WTC11 (cell line): ENCODE results near the gene DZANK1. TPM values are rescaled to one million over a fixed set of nuclear protein-coding genes. Genes with fewer than 3 reads are reported as not detected.

ENCODE experiments used
- ATAC-seq: fragments of 200-7000 bp; cut with Tn5 transposase; 2 replicates; pipeline ENCODE4 v1.10.0; 2021; ENCODE audit warnings: mild to moderate bottlenecking, moderate library complexity
- CTCF ChIA-PET: fragments of 300-600 bp; sonication (Branson Sonifier 250); formaldehyde crosslinking; loops from one replicate; lab custom pipeline; 2021; ENCODE audit warnings: antibody characterized with exemption; lab: Charles Lee
- POLR2A ChIA-PET: fragments of 350-600 bp; sonication (Branson Sonifier 250); formaldehyde crosslinking; loops from one replicate; lab custom pipeline; 2021; ENCODE audit warnings: antibody characterized with exemption; lab: Charles Lee
- DNase-seq: peaks from one replicate; pipeline ENCODE4 v3.0.0; 2021; ENCODE audit warnings: low spot score
- H3K27ac Mint-ChIP-seq: 2 replicates; pipeline ENCODE4 v1.8.0; 2021; ENCODE audit warnings: mixed read lengths
- H3K27me3 Mint-ChIP-seq: 2 replicates; pipeline ENCODE4 v1.8.0; 2021; ENCODE audit warnings: low read depth, mild to moderate bottlenecking, moderate library complexity, mixed read lengths
- H3K36me3 Mint-ChIP-seq: 2 replicates; pipeline ENCODE4 v1.8.0; 2021; ENCODE audit warnings: mixed read lengths
- H3K4me1 Mint-ChIP-seq: 2 replicates; pipeline ENCODE4 v1.8.0; 2022; ENCODE audit warnings: mixed read lengths
- H3K4me3 Mint-ChIP-seq: 2 replicates; pipeline ENCODE4 v1.8.0; 2021; ENCODE audit warnings: mild to moderate bottlenecking, moderate library complexity, mixed read lengths
- H3K9me3 Mint-ChIP-seq: 2 replicates; pipeline ENCODE4 v1.8.0; 2021; ENCODE audit warnings: mixed read lengths
- ATF2 ChIP-seq: sonication (generic); formaldehyde crosslinking; IDR thresholded peaks from 2 replicates; pipeline ENCODE4 v1.8.1; 2022; ENCODE audit warnings: low read depth, missing genetic modification reagents, borderline replicate concordance
- CREB1 ChIP-seq: sonication (generic); formaldehyde crosslinking; IDR thresholded peaks from 2 replicates; pipeline ENCODE4 v1.8.0; 2023; ENCODE audit warnings: mild to moderate bottlenecking, missing genetic modification reagents
- ESRRA ChIP-seq: sonication (generic); formaldehyde crosslinking; IDR thresholded peaks from 2 replicates; pipeline ENCODE4 v1.8.1; 2022; ENCODE audit warnings: mild to moderate bottlenecking, missing genetic modification reagents, borderline replicate concordance
- ETV6 ChIP-seq: sonication (generic); formaldehyde crosslinking; IDR thresholded peaks from 2 replicates; pipeline ENCODE4 v1.8.1; 2022; ENCODE audit warnings: mild to moderate bottlenecking, missing genetic modification reagents
- FOXK1 ChIP-seq: sonication (generic); formaldehyde crosslinking; IDR thresholded peaks from 2 replicates; pipeline ENCODE4 v1.8.0; 2022; ENCODE audit warnings: mild to moderate bottlenecking, moderate library complexity, missing genetic modification reagents
- HMGA2 ChIP-seq: fragments of 250-450 bp; sonication (Bioruptor Pico); IDR thresholded peaks from 2 replicates; pipeline ENCODE4 v1.4.0; 2021; ENCODE audit warnings: mild to moderate bottlenecking, moderate library complexity
- MLX ChIP-seq: sonication (generic); formaldehyde crosslinking; IDR thresholded peaks from 2 replicates; pipeline ENCODE4 v1.8.1; 2023; ENCODE audit warnings: mild to moderate bottlenecking, missing genetic modification reagents, moderate library complexity
- MXD4 ChIP-seq: fragments of 250-450 bp; sonication (Bioruptor Pico); IDR thresholded peaks from 2 replicates; pipeline ENCODE4 v1.8.0; 2021; ENCODE audit warnings: mild to moderate bottlenecking, moderate library complexity, borderline replicate concordance
- RELA ChIP-seq: sonication (generic); formaldehyde crosslinking; IDR thresholded peaks from 2 replicates; pipeline ENCODE4 v1.8.1; 2022; ENCODE audit warnings: missing genetic modification reagents, mild to moderate bottlenecking, borderline replicate concordance
- SP1 ChIP-seq: sonication (generic); formaldehyde crosslinking; conservative IDR thresholded peaks from 2 replicates; pipeline ENCODE4 v1.8.1; 2022; ENCODE audit warnings: missing genetic modification reagents
- TEAD1 ChIP-seq: sonication (generic); formaldehyde crosslinking; IDR thresholded peaks from 2 replicates; pipeline ENCODE4 v1.8.0; 2022; ENCODE audit warnings: mild to moderate bottlenecking, missing genetic modification reagents
- ZBTB21 ChIP-seq: sonication (generic); formaldehyde crosslinking; IDR thresholded peaks from 2 replicates; pipeline ENCODE4 v1.8.1; 2023; ENCODE audit warnings: mild to moderate bottlenecking, missing genetic modification reagents, borderline replicate concordance
- ZNF219 ChIP-seq: sonication (generic); formaldehyde crosslinking; IDR thresholded peaks from 2 replicates; pipeline ENCODE4 v1.8.0; 2023; ENCODE audit warnings: missing genetic modification reagents, mild to moderate bottlenecking, borderline replicate concordance
- ZNF317 ChIP-seq: sonication (generic); formaldehyde crosslinking; IDR thresholded peaks from 2 replicates; pipeline ENCODE4 v1.8.1; 2023; ENCODE audit warnings: low read depth, mild to moderate bottlenecking, moderate library complexity, missing genetic modification reagents, borderline replicate concordance
- ZNF512 ChIP-seq: sonication (generic); formaldehyde crosslinking; IDR thresholded peaks from 2 replicates; pipeline ENCODE4 v1.8.1; 2022; ENCODE audit warnings: missing genetic modification reagents, borderline replicate concordance
- ZSCAN18 ChIP-seq: fragments of 250-450 bp; sonication (Bioruptor Pico); IDR thresholded peaks from 2 replicates; pipeline ENCODE4 v2.1.2; 2022; ENCODE audit warnings: mild to moderate bottlenecking, moderate library complexity
- total RNA-seq: library from RNA; stranded (reverse); gene quantifications from 3 replicates; pipeline ENCODE4 v1.2.3, GENCODE V29; 2021
- TF ChIP-seq, protein P1 (sequence below): fragments of 250-450 bp; sonication (Bioruptor Pico); IDR thresholded peaks from 2 replicates; pipeline ENCODE4 v1.9.0; 2021; ENCODE audit warnings: mild to moderate bottlenecking
- TF ChIP-seq, protein P2 (sequence below): sonication (generic); formaldehyde crosslinking; IDR thresholded peaks from 2 replicates; pipeline ENCODE4 v1.8.1; 2023; ENCODE audit warnings: mild to moderate bottlenecking, moderate library complexity, missing genetic modification reagents
- TF ChIP-seq, protein P3 (sequence below): sonication (generic); formaldehyde crosslinking; conservative IDR thresholded peaks from 2 replicates; pipeline ENCODE4 v1.8.1; 2022; ENCODE audit warnings: mild to moderate bottlenecking, missing genetic modification reagents

Gene DZANK1
- total RNA-seq, 1 experiment from 2014 or later: 6.1 TPM

DNA sequence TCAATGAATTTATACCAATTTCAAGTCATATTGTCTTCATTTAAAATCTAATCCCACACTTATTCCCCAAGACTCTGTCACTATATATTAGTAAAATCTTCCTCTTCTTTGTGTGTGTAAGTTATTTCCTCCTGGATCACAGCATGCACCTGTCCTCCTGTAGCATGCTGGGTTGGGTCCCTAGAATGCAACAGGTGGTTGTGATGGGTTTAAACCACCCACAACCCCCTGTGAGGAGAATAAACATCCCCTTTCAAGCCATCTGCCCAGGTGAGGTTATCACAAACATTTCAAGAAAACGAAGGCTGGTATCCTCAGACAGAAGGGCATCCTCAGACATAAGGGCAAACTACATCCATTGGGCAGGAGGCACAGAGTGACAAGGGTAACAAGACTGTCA lies 26.4 kb downstream of the DZANK1 start (continued):
- TF ChIP-seq ATF2 (CRISPR knock-in tag) (no peak), MXD4 (CRISPR knock-in tag) (no peak), MLX (CRISPR knock-in tag) (no peak), SP1 (CRISPR knock-in tag) (no peak), ZNF317 (CRISPR knock-in tag) (no peak), ZNF512 (CRISPR knock-in tag) (no peak), ZBTB21 (no peak), HMGA2 (CRISPR knock-in tag) (no peak), ESRRA (CRISPR knock-in tag) (no peak), CREB1 (CRISPR knock-in tag) (no peak), TEAD1 (CRISPR knock-in tag) (no peak)
- TF ChIP-seq, protein P1, sequence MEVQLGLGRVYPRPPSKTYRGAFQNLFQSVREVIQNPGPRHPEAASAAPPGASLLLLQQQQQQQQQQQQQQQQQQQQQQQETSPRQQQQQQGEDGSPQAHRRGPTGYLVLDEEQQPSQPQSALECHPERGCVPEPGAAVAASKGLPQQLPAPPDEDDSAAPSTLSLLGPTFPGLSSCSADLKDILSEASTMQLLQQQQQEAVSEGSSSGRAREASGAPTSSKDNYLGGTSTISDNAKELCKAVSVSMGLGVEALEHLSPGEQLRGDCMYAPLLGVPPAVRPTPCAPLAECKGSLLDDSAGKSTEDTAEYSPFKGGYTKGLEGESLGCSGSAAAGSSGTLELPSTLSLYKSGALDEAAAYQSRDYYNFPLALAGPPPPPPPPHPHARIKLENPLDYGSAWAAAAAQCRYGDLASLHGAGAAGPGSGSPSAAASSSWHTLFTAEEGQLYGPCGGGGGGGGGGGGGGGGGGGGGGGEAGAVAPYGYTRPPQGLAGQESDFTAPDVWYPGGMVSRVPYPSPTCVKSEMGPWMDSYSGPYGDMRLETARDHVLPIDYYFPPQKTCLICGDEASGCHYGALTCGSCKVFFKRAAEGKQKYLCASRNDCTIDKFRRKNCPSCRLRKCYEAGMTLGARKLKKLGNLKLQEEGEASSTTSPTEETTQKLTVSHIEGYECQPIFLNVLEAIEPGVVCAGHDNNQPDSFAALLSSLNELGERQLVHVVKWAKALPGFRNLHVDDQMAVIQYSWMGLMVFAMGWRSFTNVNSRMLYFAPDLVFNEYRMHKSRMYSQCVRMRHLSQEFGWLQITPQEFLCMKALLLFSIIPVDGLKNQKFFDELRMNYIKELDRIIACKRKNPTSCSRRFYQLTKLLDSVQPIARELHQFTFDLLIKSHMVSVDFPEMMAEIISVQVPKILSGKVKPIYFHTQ (CRISPR knock-in tag): no peak

DNA sequence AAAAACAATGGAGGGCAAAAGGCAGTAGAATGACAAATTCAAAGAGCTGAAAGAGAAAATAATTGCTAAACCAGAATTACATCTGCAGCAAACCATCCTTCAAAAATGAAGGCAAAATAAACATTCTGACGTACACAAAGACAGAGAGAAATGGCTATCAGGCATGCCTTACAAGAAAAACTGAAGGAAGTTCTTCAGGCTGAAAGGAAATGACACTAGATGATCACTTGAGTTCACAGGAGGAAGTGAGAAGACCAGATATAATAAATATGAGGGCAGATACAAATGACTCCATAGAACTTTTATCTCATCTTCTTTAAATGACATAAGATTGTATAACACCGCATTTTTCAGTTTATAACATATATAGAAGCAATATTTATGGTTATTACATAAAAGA lies 30.0 kb downstream of the DZANK1 start:
- POLR2A ChIA-PET: interaction anchor here (0.6 kb wide), 1 partner anchor 148 kb away, joined by 4 read pairs; the partner anchor contains the start of gene ZNF133
- peaks cover 4% of the 10 kb centered on the region for H3K4me1 Mint-ChIP-seq
- H3K36me3 Mint-ChIP-seq: no peaks in the 10 kb centered on the region
- DNase-seq (no peak), ATAC-seq (no peak)
- H3K4me3 Mint-ChIP-seq: no peak overlapping the region
- H3K9me3 Mint-ChIP-seq: peaks cover 7% of the 10 kb centered on the region; the same call in 1 of the 2 replicates
- H3K27ac Mint-ChIP-seq: no peak overlapping the region; the same call in 1 of the 2 replicates
- no peaks in the 10 kb centered on the region for H3K27me3 Mint-ChIP-seq
- CTCF ChIA-PET: interaction anchor here (1.0 to 1.1 kb wide), 2 partner anchors 15 to 149 kb away, joined by 3 to 5 read pairs; partner anchors contain the start of gene ZNF133
- TF ChIP-seq FOXK1 (CRISPR knock-in tag): no peak
- no peak for TF ChIP-seq RELA
- no peak for TF ChIP-seq ZNF219 (CRISPR knock-in tag)
- TF ChIP-seq MXD4 (CRISPR knock-in tag): no peak
- TF ChIP-seq ETV6 (CRISPR knock-in tag): no peak
- no peak for TF ChIP-seq MLX (CRISPR knock-in tag)
- TF ChIP-seq ATF2 (CRISPR knock-in tag): no peak
- TF ChIP-seq, protein P2, sequence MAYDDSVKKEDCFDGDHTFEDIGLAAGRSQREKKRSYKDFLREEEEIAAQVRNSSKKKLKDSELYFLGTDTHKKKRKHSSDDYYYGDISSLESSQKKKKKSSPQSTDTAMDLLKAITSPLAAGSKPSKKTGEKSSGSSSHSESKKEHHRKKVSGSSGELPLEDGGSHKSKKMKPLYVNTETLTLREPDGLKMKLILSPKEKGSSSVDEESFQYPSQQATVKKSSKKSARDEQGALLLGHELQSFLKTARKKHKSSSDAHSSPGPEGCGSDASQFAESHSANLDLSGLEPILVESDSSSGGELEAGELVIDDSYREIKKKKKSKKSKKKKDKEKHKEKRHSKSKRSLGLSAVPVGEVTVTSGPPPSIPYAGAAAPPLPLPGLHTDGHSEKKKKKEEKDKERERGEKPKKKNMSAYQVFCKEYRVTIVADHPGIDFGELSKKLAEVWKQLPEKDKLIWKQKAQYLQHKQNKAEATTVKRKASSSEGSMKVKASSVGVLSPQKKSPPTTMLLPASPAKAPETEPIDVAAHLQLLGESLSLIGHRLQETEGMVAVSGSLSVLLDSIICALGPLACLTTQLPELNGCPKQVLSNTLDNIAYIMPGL (CRISPR knock-in tag): no peak
- TF ChIP-seq, protein P3, sequence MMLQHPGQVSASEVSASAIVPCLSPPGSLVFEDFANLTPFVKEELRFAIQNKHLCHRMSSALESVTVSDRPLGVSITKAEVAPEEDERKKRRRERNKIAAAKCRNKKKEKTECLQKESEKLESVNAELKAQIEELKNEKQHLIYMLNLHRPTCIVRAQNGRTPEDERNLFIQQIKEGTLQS (CRISPR knock-in tag): no peak
- TF ChIP-seq ZSCAN18: no peak
- TF ChIP-seq, protein P1 (CRISPR knock-in tag): no peak
